ENCODE results near the gene SLCO2B1.

Gene SLCO2B1

GRCh38 chr11:75229466-75229865 is 78.6 kb downstream of the SLCO2B1 start:
- H3K4me3 ChIP-seq (ENCODE audit: low read length): no peak overlapping the region
- no peak for TF ChIP-seq ZNF274 (IDR thresholded peaks at IDR 0.05; ENCODE audit: low read depth, low read length)

DNA sequence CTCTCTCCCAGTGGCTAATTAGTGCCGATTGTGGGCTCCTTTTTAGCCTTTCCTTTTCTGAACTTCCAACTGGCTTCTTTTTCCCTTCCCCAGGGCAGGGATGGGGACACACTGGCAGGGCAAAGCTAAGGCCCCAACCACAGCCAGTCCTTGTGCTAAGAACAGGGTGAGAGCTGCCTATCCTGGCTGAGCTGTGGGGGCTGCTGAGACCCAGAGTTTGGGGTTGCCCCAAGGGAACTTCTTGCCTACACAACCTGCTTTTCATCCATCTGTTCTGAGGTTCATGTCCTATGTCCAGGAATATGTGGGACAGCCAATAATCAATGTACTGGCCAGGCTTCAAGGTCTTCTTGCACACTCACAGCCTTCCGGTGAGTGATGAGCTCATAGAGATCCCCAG is 79.7 kb downstream of the SLCO2B1 start:
- TF ChIP-seq ZNF274 (IDR thresholded peaks at IDR 0.05; ENCODE audit: low read depth, low read length): no peak
- no peak overlapping the region for H3K4me3 ChIP-seq (ENCODE audit: low read length)

GRCh38 chr11:75233754-75234172 is 82.9 kb downstream of the SLCO2B1 start:
- no peak overlapping the region for H3K4me3 ChIP-seq (ENCODE audit: low read length)
- TF ChIP-seq ZNF274 (IDR thresholded peaks at IDR 0.05; ENCODE audit: low read depth, low read length): no peak

DNA sequence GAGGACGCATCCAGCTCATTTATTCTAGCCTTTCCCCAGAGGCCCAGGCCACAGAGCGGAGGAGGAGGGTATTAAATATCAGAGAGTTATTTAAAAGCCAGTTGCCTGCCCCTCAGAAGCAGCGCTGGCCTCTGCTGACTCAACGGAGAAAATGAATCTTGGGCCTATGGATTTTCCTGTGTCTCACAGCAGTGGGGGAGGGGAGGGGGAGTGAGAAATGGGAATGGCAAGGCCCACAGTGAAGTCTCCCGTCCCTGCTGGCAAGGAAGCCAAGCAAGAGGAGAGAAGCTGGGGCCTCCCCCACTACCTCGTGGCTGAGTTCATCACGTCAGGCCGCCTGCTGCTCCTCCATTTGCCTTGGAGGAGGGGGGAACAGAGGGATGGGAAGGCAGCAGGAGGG is 85.2 kb downstream of the SLCO2B1 start:
- no peak overlapping the region for H3K4me3 ChIP-seq (ENCODE audit: low read length)
- TF ChIP-seq ZNF274 (IDR thresholded peaks at IDR 0.05; ENCODE audit: low read depth, low read length): no peak

- no peak for TF ChIP-seq ZNF274 (IDR thresholded peaks at IDR 0.05; ENCODE audit: low read depth, low read length)
- no peak overlapping the region for H3K4me3 ChIP-seq (ENCODE audit: low read length)
Measured at GRCh38 chr11:75237050-75237449, 86.1 kb downstream of the SLCO2B1 start.

GRCh38 chr11:75238595-75239440 is 87.9 kb downstream of the SLCO2B1 start:
- TF ChIP-seq ZNF274 (IDR thresholded peaks at IDR 0.05; ENCODE audit: low read depth, low read length): no peak
- H3K4me3 ChIP-seq (ENCODE audit: low read length): no peak overlapping the region

- no peak for TF ChIP-seq ZNF274 (IDR thresholded peaks at IDR 0.05; ENCODE audit: low read depth, low read length)
Measured at GRCh38 chr11:75239531-75240290, 88.8 kb downstream of the SLCO2B1 start.

GRCh38 chr11:75240311-75241035 is 89.6 kb downstream of the SLCO2B1 start, which contains the start of gene TPBGL:
Gene TPBGL, plus strand, starts transcription at chr11:75240774. Its CDS starts 276 bp downstream, at chr11:75241050.
- peak within 1 kb of the TSS; percentile 57; the same call in 1 of the 2 replicates for H3K4me3 ChIP-seq (ENCODE audit: low read length)
- no peak for TF ChIP-seq ZNF274 (IDR thresholded peaks at IDR 0.05; ENCODE audit: low read depth, low read length)

More at GRCh38 chr11:75239531-75240290, 88.8 kb downstream of the SLCO2B1 start:
- no peak overlapping the region for H3K4me3 ChIP-seq (ENCODE audit: low read length)

DNA sequence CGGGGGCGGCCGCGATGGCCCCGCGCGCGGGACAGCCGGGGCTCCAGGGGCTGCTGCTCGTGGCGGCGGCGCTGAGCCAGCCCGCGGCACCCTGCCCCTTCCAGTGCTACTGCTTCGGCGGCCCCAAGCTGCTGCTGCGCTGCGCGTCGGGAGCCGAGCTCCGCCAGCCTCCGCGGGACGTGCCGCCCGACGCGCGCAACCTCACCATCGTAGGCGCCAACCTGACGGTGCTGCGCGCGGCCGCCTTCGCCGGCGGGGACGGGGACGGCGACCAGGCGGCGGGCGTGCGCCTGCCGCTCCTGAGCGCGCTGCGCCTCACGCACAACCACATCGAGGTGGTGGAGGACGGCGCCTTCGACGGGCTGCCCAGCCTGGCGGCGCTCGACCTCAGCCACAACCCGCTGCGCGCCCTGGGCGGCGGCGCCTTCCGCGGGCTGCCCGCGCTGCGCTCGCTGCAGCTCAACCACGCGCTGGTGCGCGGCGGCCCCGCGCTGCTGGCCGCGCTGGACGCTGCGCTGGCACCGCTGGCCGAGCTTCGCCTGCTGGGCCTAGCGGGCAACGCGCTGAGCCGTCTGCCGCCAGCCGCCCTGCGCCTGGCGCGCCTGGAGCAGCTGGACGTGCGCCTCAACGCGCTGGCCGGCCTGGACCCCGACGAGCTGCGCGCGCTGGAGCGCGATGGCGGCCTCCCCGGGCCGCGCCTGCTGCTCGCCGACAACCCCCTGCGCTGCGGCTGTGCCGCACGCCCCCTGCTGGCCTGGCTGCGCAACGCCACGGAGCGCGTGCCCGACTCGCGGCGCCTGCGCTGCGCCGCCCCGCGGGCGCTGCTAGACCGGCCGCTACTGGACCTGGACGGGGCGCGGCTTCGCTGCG is 90.4 kb downstream of the SLCO2B1 start:
- peak overlapping the region; percentile 57; the same call in 1 of the 2 replicates for H3K4me3 ChIP-seq (ENCODE audit: low read length)

DNA sequence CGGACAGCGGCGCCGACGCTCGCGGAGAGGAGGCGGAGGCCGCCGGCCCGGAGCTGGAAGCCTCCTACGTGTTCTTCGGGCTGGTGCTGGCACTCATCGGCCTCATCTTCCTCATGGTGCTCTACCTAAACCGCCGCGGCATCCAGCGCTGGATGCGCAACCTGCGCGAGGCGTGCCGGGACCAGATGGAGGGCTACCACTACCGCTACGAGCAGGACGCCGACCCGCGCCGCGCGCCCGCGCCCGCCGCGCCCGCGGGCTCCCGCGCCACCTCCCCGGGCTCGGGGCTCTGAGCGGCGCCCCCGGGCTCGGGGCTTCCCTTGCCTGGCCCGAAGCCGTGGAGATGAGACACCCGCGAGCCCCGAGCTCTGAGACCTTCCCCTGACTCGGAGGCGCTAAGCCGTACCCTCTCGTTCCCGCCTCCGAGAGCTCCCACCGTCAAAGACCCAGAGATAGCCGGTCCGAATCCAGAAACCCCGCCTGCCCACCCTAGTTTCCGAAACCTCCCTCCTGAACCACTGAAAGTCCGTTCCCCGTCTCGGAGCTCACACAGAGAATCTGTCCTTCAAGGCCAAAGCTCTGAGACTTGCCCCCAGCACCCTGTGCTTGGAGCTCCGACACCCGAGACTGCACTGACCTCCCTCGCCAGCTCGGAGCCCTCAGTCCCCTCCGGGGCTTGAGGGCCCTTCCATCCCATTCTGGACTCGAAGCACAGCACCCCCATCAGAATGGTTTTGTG is 91.2 kb downstream of the SLCO2B1 start:
- no peak for TF ChIP-seq ZNF274 (IDR thresholded peaks at IDR 0.05; ENCODE audit: low read depth, low read length)
- peak overlapping the region; percentile 57; the same call in 1 of the 2 replicates for H3K4me3 ChIP-seq (ENCODE audit: low read length)

More for the DNA sequence above, 90.4 kb downstream of the SLCO2B1 start:
- TF ChIP-seq ZNF274 (IDR thresholded peaks at IDR 0.05; ENCODE audit: low read depth, low read length): no peak

DNA sequence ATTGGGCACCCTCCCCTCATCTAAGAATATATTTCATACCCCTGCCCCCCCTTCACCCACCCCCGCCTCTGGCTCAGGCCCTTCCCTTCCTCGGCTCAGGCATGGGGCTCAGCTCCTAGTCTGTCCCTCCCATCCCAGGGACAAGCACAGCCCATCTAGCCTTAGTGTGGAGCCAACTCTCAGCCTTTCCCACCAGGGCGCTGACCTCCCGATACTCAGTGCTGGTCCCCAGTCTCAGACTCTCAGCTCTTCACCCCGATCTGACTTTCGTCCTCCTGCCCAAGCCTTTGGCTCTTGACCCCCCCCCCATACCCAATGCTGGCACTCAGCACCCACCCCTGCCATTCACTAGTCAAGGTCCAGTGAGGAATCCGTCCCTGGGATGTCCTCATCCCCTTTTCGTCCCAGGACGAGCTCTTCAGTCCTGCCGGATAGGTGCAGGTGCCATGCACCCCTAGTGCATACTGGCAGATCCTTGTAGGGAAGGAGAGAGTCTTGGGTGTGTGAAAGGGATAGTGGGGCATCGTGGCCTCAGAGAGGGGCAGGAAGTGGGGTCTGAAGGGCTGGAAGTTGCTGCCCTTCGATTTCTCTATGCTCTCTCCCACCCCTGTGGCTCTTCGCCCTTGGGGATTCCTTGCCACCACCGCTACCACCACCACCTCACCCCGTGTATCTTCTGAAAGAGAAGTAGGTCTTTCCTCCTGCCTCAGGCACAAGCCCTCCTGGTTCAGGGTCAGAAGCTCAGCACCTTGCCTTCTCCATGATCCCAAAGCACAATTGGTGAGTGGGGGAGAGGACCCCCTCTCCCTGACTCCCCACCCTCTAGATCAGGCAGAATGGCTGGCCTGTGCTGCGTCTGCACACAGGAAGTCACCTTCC is 92.1 kb downstream of the SLCO2B1 start:
- TF ChIP-seq ZNF274 (IDR thresholded peaks at IDR 0.05; ENCODE audit: low read depth, low read length): no peak
- H3K4me3 ChIP-seq (ENCODE audit: low read length): no peak overlapping the region
